H4 (cell line): ENCODE data around the gene CNPPD1. TPM values are rescaled to one million over a fixed set of nuclear protein-coding genes. Genes with fewer than 3 reads are reported as not detected.

ENCODE experiments used
- DNase-seq: peaks from one replicate; pipeline ENCODE4 v3.0.0-alpha.2; 2015; ENCODE audit warnings: low spot score
- total RNA-seq: library from RNA; depleted of rRNA; stranded (reverse); fragments of >200 nt; shearing (Covaris generic); gene quantifications from 2 replicates; pipeline ENCODE4 v1.2.3, GENCODE V29; 2014; rRNA removed

Gene CNPPD1
- total RNA-seq = 10.8 and 13.3 TPM in 2 replicates

DNA sequence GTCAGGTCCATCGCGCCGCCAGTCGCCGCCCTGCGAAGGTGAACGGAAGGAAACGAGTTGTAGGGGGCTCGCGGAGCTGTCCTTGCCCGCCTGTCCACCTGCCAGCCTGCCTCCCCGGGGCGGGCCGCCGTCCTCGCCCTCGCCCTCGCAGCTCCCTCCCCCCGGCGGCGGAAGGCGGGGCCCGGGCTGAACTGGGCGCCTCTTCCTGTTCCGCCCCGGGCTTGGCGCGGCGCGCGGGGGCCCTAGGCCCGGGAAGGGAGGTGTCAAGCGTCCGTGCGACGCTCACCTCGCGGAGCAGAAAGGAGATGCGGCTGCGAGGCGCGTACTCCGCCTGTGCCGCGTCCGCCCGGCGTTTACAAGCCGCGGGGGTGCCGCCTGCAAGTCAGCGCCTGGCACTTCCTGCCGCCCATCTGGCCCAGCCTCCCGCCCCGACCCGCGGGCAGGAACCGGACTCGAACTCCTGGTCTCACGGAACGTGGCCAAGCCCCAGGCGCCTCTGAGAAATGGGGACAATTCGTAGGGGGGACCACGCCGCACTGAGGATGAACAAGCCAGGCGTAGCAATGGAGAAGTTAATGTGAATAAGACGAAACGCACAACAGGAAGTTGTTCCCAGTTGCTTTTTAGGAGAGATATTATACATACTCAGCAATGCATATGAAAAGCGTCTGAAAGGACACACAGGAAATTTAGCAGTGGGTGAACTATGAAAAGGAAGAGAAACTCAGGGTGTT is at the start of gene CNPPD1:
TSS of gene CNPPD1 (minus strand) at position 108 of the 734 bp plus-strand sequence. CDS start at position 11, 97 bp downstream.
- DNase-seq = peak; percentile 70

DNA sequence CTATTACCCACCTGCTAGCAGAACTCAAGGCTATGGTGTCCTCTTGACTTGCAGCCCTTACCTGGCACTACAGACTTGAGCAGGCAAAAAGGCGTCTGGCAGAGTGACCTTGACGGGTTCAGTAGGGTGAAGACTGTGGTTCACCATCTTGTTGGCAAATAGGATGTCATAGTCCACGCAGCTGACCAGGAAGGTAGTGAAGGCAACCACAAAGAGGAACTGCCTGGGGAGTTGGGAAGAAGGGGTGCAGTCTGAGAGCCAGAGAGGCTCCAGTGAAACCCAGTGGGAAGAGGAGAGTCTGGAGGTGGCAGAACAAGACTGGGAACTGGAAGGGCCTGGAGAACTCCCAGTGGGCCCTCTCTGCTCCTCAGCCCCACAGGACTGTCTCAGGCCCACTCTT is 48.6 kb upstream of the CNPPD1 start:
- DNase-seq = no peak

DNA sequence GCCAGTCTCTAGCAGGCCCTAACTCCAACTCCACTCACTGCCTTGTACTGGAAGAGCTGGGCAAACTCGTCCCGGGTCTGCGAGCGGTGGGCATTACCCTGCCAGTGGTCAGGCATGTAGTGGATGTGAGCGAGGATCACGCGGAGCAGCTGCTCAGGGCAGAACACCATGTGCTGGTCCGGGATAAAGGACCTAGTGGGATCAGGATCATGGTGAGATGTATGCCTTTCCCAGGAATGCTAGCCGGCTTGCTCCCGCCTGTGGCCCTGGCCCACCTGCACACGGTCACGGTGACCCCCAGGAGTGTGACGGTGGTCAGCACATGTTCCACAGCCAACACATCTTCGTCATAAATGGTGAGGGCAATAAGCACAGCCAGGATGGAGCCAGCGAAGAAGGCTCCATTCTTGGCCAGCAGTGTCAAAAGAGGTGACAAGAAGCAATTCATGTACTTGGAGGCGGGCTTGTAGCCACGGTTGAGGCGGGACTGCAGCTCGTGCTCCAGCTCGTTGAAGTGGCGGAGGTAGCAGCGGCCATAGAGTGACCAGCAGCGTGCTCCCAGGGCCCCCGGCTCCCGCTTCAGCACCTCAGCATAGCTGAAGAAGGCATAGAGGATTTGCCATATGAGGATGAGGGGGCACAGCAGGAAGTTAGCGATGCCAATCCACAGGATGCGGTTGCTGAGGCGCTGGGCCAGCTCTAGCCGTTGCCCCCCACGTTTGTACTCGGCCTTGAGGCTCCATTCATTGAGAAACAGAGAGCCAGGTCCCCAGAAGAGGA is 47.3 kb upstream of the CNPPD1 start:
- DNase-seq = no peak

DNA sequence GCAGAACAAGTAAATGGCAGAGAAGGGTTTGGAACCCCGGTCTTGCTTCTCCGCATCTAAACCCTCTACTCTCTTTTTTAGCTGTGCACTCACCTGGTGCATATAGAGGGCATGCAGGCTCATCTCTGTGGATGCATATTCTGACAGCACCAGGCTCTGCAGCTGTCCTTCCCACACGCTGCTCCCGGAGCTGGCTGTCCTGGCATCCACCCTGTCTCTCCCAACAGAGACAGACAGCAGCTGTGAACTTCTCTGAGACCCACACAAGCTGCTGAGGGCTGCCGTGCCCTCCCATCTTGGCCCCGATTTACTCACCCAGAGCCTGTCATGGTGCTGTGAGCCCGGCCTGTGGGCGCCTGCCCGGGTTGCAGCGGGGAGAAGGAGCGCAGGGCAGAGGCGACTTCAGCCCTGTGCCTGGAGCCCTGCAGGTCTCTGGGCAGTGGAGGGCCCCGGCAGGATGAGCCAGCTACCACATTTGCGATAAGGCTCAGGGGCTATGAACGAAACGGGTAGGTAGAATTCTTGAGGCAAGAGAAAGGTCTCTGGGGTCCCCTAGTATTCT is 45.3 kb upstream of the CNPPD1 start:
- no peak for DNase-seq

DNA sequence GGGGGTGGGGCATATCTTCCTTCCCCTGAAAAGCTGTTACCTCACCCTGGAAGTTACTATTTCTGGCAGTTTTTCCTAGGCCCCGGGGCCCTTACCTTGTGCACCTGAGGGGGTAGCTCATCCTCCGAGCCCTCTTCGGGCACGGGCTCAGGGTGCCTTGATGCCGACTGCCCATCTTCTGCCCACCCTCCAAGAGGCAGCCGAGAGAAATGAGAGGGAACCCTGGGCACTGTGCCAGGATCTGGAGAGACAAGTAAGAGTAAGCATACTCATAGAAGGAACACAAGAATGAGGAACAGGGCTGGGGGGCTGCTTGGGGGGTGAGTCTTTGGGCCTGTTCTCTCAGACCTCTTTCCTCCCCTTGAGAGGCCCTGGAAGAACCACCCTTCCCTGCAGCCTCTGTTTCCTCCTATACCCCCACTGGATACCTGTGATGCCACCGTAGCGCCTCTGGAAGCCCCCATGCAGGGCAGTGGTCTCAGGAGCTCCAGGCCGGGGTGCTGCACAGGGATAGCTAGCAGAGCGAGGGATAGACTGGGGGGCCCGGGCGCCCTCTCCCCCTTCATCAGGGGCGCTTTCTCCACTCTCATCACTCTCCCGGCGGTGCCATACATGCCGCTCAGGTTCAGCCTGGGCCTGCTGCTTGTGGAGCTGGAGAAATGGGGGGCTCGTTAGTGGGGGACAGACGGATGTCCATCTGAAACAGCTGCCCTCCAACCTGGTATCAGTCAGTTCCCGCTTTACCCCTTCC is 44.1 kb upstream of the CNPPD1 start:
- no peak for DNase-seq

- no peak for DNase-seq
Measured at GRCh38 chr2:219219784-219220532, 43.2 kb upstream of the CNPPD1 start.

- peak; percentile 92 for DNase-seq
Measured at GRCh38 chr2:219218732-219219701, 42.3 kb upstream of the CNPPD1 start, which contains the start of gene ABCB6. Gene ABCB6, minus strand, starts transcription at chr2:219218958. Its CDS starts 285 bp downstream, at chr2:219218673.

- peak; percentile 63 for DNase-seq
Measured at GRCh38 chr2:219218217-219218731, 41.5 kb upstream of the CNPPD1 start.

DNA sequence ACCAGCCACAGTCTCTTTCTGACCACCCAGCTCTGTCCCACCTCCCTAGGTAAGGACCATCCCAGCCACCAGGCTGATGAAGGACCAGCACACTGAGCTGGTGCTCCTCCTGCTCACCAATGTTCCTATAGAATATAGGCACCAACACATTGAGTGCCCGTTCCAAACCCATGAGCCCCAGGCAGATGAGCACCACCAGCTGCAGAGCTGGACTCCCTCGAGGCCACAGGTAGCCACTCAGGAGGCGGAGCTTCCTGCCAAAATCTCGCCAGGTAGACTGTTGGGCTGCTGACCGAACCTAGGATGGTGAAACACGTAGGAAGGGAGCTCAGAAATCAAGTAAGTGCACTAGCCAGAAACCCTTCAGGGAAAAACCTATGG is 39.8 kb upstream of the CNPPD1 start:
- no peak for DNase-seq

DNA sequence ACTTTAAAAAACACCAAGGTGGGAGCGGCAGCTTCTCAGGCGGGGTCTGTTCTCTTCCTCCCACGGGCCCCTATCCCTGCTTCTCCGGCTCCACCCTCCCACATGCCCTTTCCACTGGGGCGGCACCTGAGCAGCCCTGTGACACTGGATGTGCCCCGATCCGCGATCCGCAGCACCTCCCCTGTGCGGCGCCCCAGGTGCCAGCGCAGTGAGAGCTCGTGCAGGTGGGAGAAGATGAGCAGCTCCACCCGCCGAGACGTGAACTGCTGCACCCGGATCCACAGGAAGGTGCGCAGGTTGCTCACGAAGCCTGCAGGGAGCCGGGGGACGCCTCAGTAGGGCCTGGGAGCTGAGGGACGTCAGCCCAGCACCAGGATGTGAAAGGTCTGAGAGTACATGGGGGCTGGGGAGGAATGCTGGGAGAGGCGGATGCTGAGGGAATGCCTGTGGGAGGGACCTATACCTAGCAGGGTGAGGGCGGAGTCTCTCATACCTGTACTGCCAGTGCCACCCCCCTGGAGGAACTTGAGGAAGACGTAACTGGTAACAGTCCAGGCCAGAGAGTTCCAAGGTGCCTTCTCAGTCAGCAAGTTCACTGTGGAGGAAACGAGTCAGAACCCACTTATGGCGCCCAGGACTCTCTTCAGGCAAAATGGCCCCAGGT is 39.3 kb upstream of the CNPPD1 start:
- DNase-seq = no peak

DNA sequence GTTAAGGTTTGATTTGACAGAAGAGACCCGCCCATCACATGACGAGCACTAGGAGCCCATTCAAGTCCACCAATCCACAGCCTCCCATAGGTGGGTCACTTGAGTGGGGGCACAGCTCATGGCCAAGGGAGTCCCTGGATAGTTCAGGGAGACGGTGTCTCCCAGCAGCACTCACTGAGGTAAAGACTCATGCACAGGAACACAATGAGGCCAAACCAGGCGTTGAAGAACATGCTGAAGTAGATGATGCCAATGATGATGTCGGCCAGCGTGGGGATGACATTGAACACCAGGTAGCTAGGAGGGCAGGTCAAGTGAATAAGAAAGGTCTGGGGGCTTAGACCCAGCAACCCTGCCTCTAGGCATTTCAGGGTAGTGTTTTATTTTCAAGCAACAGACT is 38.1 kb upstream of the CNPPD1 start:
- no peak for DNase-seq

DNA sequence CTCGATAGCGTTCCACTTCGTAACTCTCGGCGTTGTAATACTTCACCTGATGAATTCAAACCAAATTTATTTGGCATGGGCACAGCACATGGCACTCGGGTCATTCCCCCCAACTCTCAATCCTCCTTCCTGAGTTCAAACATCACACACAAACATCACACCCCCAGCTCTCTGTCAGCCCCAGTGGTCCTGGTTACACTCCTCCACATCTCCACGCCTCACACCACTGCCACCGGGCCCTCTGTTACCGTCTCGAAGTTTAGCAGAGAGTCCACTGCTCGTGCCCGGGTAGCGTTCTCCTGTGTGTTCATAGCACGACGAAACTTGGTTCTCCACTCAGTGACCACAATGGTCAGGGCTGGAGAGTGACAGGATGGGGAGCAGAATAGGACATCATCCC is 37.4 kb upstream of the CNPPD1 start:
- no peak for DNase-seq

GRCh38 chr2:219213486-219214071 is 36.9 kb upstream of the CNPPD1 start:
- DNase-seq = no peak

GRCh38 chr2:219213026-219213415 is 36.3 kb upstream of the CNPPD1 start:
- no peak for DNase-seq

GRCh38 chr2:219210886-219211362 is 34.2 kb upstream of the CNPPD1 start:
- no peak for DNase-seq

DNA sequence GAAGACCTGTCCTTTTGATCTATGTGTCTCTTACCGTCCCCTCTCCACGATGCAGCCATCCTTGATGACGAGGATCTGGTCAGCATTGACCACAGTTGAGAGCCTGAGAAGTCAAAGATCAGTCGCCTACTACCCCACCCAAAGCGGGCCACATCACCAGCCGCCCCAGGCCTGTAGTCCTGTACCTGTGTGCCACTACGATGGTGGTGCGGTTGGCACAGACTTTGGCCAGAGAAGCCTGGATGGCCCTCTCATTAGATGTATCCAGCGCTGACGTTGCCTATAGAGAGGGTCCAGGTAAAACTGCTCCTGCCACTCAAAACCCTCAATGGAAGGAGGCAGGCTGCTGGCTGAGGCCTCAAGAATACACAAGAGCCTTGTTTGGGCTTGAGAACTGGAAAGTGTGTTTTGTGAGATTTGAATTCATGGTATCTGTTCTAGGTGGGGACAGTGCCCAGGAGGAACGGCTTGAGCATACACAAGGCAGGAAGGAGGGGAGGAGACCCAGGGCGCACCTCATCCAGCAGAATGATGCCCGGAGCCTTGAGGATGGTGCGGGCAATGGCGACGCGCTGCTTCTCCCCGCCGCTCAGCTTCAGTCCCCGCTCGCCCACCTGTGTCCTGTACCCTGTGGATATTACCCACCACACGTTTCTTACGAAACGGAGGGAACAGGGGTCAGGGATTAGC is 33.6 kb upstream of the CNPPD1 start:
- no peak for DNase-seq

- DNase-seq = no peak
Measured at GRCh38 chr2:219209236-219210195, 32.8 kb upstream of the CNPPD1 start.
